C4-2B (cell line): Measurements from ENCODE around the gene NLE1.

Experiments
- ZFX ChIP-seq: fragments of 450-650 bp; IDR thresholded peaks from 2 replicates; pipeline ENCODE4 v1.6.1; 2017
- TF ChIP-seq, protein P1 (sequence below): fragments of 450-650 bp; conservative IDR thresholded peaks from 2 replicates; pipeline ENCODE4 v1.5.1; 2017; ENCODE audit warnings: mild to moderate bottlenecking

DNA sequence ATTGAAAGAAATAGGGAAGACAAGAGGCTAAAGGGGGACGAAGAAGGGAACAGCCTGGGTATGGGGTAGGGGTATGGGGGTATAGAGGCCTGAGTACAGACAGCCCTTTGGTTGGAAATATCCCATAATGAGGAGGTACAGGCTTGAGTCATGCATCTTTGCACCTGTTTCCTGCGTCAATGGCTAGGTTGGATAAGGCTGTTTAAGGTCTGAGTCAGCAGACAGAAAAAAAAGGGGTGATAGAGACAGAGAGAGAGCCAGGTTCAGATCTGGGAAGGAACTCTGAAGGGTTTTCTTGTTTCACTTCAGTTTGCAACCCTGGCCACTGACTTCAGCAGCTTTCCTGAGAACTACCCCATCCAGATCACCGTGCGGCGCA, 12.1 kb downstream of the NLE1 start:
- TF ChIP-seq, protein P1, sequence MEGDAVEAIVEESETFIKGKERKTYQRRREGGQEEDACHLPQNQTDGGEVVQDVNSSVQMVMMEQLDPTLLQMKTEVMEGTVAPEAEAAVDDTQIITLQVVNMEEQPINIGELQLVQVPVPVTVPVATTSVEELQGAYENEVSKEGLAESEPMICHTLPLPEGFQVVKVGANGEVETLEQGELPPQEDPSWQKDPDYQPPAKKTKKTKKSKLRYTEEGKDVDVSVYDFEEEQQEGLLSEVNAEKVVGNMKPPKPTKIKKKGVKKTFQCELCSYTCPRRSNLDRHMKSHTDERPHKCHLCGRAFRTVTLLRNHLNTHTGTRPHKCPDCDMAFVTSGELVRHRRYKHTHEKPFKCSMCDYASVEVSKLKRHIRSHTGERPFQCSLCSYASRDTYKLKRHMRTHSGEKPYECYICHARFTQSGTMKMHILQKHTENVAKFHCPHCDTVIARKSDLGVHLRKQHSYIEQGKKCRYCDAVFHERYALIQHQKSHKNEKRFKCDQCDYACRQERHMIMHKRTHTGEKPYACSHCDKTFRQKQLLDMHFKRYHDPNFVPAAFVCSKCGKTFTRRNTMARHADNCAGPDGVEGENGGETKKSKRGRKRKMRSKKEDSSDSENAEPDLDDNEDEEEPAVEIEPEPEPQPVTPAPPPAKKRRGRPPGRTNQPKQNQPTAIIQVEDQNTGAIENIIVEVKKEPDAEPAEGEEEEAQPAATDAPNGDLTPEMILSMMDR: no peak
- no peak for TF ChIP-seq ZFX
